ENCODE results near the gene HGFAC.

DNA sequence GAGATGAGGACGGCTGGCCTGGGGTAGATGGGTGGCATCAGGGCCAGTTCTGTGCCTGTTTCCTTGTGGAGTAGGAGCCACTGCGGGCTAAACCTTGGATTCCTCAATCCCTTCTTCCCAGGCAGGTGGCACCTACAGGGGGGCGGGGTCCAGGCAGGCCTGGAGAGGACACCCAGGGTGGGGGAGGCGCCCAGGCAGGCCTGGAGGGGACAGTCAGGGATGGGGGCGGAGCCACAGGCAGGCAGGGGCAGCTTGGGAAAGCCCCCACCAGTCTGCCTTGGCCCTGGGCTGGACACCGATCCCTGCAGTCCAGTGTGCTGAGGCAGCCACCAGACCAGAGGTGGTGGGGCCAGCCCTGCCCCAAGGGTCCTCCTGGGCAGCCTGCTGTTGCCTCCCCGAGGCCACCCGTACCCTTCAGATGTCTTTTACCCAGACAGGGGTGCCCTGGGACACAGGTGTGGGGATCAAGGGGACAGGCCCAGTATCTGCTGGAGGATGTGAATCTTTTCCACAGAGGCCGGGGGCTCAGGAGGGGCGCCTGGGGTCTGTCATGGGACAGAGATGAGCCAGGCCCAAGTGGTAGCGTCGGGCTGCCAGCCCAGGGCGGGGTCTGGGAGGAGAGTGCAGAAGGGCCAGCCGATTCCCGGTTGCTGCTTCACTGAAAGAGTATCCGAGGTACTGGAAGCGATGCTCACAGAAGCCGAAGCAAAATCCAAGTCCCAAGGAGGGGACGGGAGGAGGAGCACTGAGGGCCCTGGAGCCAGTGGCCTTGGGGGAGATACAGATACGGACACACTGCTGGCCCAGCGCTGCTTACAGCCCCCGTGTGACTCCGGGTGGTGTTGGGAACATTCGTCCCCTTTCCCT is 56.0 kb downstream of the HGFAC start:
- TF ChIP-seq MAX (IDR thresholded peaks at IDR 0.05), result no peak
- no peak for TF ChIP-seq REST (IDR thresholded peaks at IDR 0.05; ENCODE audit: low read depth)
- TF ChIP-seq EGR1 (IDR thresholded peaks at IDR 0.05), result no peak
- TF ChIP-seq ZBTB7A (IDR thresholded peaks at IDR 0.05; ENCODE audit: low read depth), result no peak
- TF ChIP-seq CREB1 (IDR thresholded peaks at IDR 0.05; ENCODE audit: low read depth), result no peak
- no peak for TF ChIP-seq CEBPB (IDR thresholded peaks at IDR 0.05)
- no peak for TF ChIP-seq TEAD4 (IDR thresholded peaks at IDR 0.05)
- no peak for TF ChIP-seq RAD21 (IDR thresholded peaks at IDR 0.05; ENCODE audit: low read depth)
- TF ChIP-seq TAF1 (IDR thresholded peaks at IDR 0.05; ENCODE audit: low read depth), result no peak
- no peak for TF ChIP-seq EP300 (IDR thresholded peaks at IDR 0.05; ENCODE audit: borderline replicate concordance)
- TF ChIP-seq YY1 (IDR thresholded peaks at IDR 0.05; ENCODE audit: low read depth), result no peak
- TF ChIP-seq FOXM1 (IDR thresholded peaks at IDR 0.05; ENCODE audit: borderline replicate concordance, low read depth), result no peak
- TF ChIP-seq, protein P1, sequence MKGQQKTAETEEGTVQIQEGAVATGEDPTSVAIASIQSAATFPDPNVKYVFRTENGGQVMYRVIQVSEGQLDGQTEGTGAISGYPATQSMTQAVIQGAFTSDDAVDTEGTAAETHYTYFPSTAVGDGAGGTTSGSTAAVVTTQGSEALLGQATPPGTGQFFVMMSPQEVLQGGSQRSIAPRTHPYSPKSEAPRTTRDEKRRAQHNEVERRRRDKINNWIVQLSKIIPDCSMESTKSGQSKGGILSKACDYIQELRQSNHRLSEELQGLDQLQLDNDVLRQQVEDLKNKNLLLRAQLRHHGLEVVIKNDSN (IDR thresholded peaks at IDR 0.05), result no peak
